ENCODE data around the gene OSGIN1. TPM values are rescaled to one million over a fixed set of nuclear protein-coding genes. Genes with fewer than 3 reads are reported as not detected.

The OSGIN1 gene
- polyA plus RNA-seq, 3 donors: 1.8 to 4.0 (median 2.0) TPM

DNA sequence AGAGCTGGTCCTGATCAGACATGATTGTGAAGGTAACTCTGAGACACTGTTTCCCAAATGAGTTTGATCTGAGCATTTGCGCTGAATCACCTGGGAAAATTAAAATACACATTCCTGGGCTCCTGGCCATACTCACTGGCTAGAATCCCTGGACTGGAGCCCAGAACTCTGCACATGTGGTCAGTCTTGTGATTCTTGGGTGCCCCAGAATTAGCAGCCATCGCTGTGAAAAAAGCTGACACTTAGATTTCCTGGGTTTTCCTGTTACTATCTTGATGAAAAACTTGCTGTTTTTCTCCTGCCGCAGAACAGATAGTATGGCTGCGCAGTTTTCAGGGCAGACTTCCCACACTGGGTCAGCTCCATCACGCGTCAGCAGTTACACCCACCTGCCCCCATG, 39.6 kb downstream of the OSGIN1 start:
- no peak overlapping the region for H3K4me2 ChIP-seq (replicated peaks; ENCODE audit: extremely low read depth, low read length, poor library complexity, severe bottlenecking)
- H2AFZ ChIP-seq (ENCODE audit: insufficient read depth, low read depth, low read length, poor library complexity, severe bottlenecking): no peak overlapping the region
- H3K4me1 Mint-ChIP-seq: peaks cover 33% of the 10 kb centered on the region
- H3K9ac ChIP-seq (ENCODE audit: insufficient read depth, low read length, poor library complexity, severe bottlenecking): no peak overlapping the region
- H3K36me3 Mint-ChIP-seq: peaks cover 4 to 11% of the 10 kb centered on the region in 2 donors
- peaks cover 0 to 11% (median 5%) of the 10 kb centered on the region in 7 donors for H3K9me3 Mint-ChIP-seq
- no peak overlapping the region for H3K4me3 ChIP-seq (replicated peaks in 1 of 3; ENCODE audit: low read depth in 2 of 3, low read length in 3 of 3)
- peaks cover 0 to 35% of the 10 kb centered on the region in 2 donors for H3K27me3 ChIP-seq (ENCODE audit: control insufficient read depth in 2 of 2, insufficient read depth in 2 of 2, low read length in 2 of 2)
- no peaks in the 10 kb centered on the region for H3K36me3 ChIP-seq (replicated peaks in 1 of 2; ENCODE audit: control insufficient read depth in 1 of 2, insufficient read depth in 2 of 2, low read length in 2 of 2)
- peaks cover 35 to 37% of the 10 kb centered on the region in 2 donors for H3K4me1 ChIP-seq (ENCODE audit: control insufficient read depth in 1 of 2, insufficient read depth in 2 of 2, low read length in 2 of 2)
- H3K27me3 Mint-ChIP-seq (ENCODE audit: low read depth in 3 of 3): peaks cover 31 to 59% (median 37%) of the 10 kb centered on the region in 3 donors
- TF ChIP-seq, protein P1, sequence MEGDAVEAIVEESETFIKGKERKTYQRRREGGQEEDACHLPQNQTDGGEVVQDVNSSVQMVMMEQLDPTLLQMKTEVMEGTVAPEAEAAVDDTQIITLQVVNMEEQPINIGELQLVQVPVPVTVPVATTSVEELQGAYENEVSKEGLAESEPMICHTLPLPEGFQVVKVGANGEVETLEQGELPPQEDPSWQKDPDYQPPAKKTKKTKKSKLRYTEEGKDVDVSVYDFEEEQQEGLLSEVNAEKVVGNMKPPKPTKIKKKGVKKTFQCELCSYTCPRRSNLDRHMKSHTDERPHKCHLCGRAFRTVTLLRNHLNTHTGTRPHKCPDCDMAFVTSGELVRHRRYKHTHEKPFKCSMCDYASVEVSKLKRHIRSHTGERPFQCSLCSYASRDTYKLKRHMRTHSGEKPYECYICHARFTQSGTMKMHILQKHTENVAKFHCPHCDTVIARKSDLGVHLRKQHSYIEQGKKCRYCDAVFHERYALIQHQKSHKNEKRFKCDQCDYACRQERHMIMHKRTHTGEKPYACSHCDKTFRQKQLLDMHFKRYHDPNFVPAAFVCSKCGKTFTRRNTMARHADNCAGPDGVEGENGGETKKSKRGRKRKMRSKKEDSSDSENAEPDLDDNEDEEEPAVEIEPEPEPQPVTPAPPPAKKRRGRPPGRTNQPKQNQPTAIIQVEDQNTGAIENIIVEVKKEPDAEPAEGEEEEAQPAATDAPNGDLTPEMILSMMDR (IDR thresholded peaks at IDR 0.05): no peak
- intact Hi-C loops (cut with micrococcal nuclease): no loop called here
- 94% methylated on average over 5 of the region's 6 CpGs for WGBS (ENCODE audit: insufficient coverage)
- DNase-seq: no peak
- H3K9me3 ChIP-seq (replicated peaks in 1 of 2; ENCODE audit: control insufficient read depth in 1 of 2, insufficient read depth in 1 of 2, low read length in 2 of 2): no peaks in the 10 kb centered on the region
- no peaks in the 10 kb centered on the region for H3K79me2 ChIP-seq (ENCODE audit: insufficient read depth, low read length)
- peak overlapping the region in 4 of 7 donors; percentile 15 to 95 (median 40) for H3K27ac Mint-ChIP-seq
- no peak overlapping the region for H3K27ac ChIP-seq (ENCODE audit: low read depth in 1 of 2, low read length in 2 of 2)
- no peaks in the 10 kb centered on the region for H4K20me1 ChIP-seq (ENCODE audit: insufficient read depth, low read length)
- peak overlapping the region in 1 of 2 donors; percentile 64 for H3K4me3 Mint-ChIP-seq

DNA sequence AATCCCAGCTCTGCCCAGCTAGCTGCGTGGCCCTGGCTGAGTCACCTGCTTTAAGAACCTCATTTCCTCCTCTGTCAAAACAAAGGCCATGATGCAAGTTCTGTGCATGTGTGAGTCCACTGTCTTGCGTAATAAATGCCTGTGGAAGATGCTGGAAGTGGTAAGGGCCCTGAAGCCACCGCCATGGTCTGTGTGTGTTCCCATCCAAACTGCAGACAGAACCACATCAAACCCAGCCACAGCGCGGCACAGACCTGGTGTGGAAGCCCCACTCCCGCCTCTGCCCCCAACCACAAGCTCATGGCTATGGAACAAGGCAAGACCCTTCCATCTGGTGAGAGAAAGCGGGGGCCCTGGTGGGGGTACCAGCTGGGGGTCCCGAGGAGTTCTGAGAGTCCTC, 41.0 kb downstream of the OSGIN1 start:
- no peaks in the 10 kb centered on the region for H3K36me3 ChIP-seq (replicated peaks in 1 of 2; ENCODE audit: control insufficient read depth in 1 of 2, insufficient read depth in 2 of 2, low read length in 2 of 2)
- peak overlapping the region in 1 of 3 experiments; percentile 15 for H3K4me3 ChIP-seq (replicated peaks in 1 of 3; ENCODE audit: low read depth in 2 of 3, low read length in 3 of 3)
- peak overlapping the region; percentile 31 for H3K4me2 ChIP-seq (replicated peaks; ENCODE audit: extremely low read depth, low read length, poor library complexity, severe bottlenecking)
- peaks cover 0 to 11% (median 5%) of the 10 kb centered on the region in 7 donors for H3K9me3 Mint-ChIP-seq
- no peaks in the 10 kb centered on the region for H3K79me2 ChIP-seq (ENCODE audit: insufficient read depth, low read length)
- peaks cover 30 to 67% (median 40%) of the 10 kb centered on the region in 3 donors for H3K27me3 Mint-ChIP-seq (ENCODE audit: low read depth in 3 of 3)
- H2AFZ ChIP-seq (ENCODE audit: insufficient read depth, low read depth, low read length, poor library complexity, severe bottlenecking): no peak overlapping the region
- peaks cover 4 to 11% of the 10 kb centered on the region in 2 donors for H3K36me3 Mint-ChIP-seq
- H3K9me3 ChIP-seq (replicated peaks in 1 of 2; ENCODE audit: control insufficient read depth in 1 of 2, insufficient read depth in 1 of 2, low read length in 2 of 2): no peaks in the 10 kb centered on the region
- WGBS (ENCODE audit: insufficient coverage): 59% methylated on average over 3 of the region's 8 CpGs
- peaks cover 33% of the 10 kb centered on the region for H3K4me1 Mint-ChIP-seq
- peak overlapping the region; percentile 77 to 81 for H3K27ac ChIP-seq (ENCODE audit: low read depth in 1 of 2, low read length in 2 of 2)
- peak overlapping the region; percentile 80 to 95 (median 87) for H3K27ac Mint-ChIP-seq
- intact Hi-C loops (cut with micrococcal nuclease): no loop called here
- H3K9ac ChIP-seq (ENCODE audit: insufficient read depth, low read length, poor library complexity, severe bottlenecking): peak overlapping the region; percentile 9
- H3K4me1 ChIP-seq (ENCODE audit: control insufficient read depth in 1 of 2, insufficient read depth in 2 of 2, low read length in 2 of 2): peaks cover 35 to 37% of the 10 kb centered on the region in 2 donors
- TF ChIP-seq, protein P1 (IDR thresholded peaks at IDR 0.05): no peak
- DNase-seq: peak; percentile 90 to 98 (median 96)
- H4K20me1 ChIP-seq (ENCODE audit: insufficient read depth, low read length): no peaks in the 10 kb centered on the region
- peak overlapping the region in 1 of 2 donors; percentile 40 for H3K4me3 Mint-ChIP-seq
- peaks cover 0 to 29% of the 10 kb centered on the region in 2 donors for H3K27me3 ChIP-seq (ENCODE audit: control insufficient read depth in 2 of 2, insufficient read depth in 2 of 2, low read length in 2 of 2)

Data from CD14-positive monocyte (primary cell).